Liver (tissue), 3 donors: ENCODE results near the gene NEFH.

ENCODE experiments used
- HNF4A ChIP-seq, 2 donors: conservative IDR thresholded peaks; 2 replicates each; pipeline ENCODE4 v1.6.1; 2016; ENCODE audit warnings: antibody characterized with exemption in 2 of 2, mild to moderate bottlenecking in 2 of 2
- TAF1 ChIP-seq: conservative IDR thresholded peaks from 2 replicates; pipeline ENCODE4 v1.6.1; 2016; ENCODE audit warnings: antibody characterized with exemption, mild to moderate bottlenecking
- YY1 ChIP-seq: IDR thresholded peaks from 2 replicates; pipeline ENCODE4 v1.6.1; 2016; ENCODE audit warnings: antibody characterized with exemption, mild to moderate bottlenecking
- TF ChIP-seq, protein P1 (sequence below): fragments of 150-350 bp; IDR thresholded peaks from 2 replicates; pipeline ENCODE4 v1.5.1; 2017; ENCODE audit warnings: improper control_type of control experiment, low read depth, low read length; ENCODE audit not compliant: missing input control
- TF ChIP-seq, protein P2 (sequence below): IDR thresholded peaks from 2 replicates; pipeline ENCODE4 v1.6.1; 2016; ENCODE audit warnings: antibody characterized with exemption
- TF ChIP-seq, protein P3 (sequence below): IDR thresholded peaks from 2 replicates; pipeline ENCODE4 v1.6.1; 2016; ENCODE audit warnings: antibody characterized with exemption
- TF ChIP-seq, protein P4 (sequence below): IDR thresholded peaks from 2 replicates; pipeline ENCODE4 v1.6.1; 2016; ENCODE audit warnings: antibody characterized with exemption
- donor health status: healthy.
- donor health status: healthy.

DNA sequence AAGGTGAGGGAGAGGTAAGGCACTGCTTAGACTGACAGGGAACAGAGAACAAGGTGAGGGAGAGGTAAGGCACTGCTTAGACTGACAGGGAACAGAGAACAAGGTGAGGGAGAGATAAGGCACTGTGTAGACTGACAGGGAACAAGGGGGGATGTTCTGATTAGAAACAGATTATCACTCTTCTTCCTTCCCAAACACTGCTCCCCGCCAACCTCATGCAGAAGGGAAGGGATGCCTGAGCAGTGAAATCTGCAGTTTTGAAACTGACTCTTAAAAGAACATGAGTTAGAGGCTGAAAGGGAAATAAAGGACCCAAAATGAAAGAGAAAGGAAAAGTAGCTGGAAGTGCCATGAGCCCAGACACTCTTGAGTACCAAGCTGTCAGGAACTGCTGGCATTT lies 29.8 kb downstream of the NEFH start:
- TF ChIP-seq, protein P1, sequence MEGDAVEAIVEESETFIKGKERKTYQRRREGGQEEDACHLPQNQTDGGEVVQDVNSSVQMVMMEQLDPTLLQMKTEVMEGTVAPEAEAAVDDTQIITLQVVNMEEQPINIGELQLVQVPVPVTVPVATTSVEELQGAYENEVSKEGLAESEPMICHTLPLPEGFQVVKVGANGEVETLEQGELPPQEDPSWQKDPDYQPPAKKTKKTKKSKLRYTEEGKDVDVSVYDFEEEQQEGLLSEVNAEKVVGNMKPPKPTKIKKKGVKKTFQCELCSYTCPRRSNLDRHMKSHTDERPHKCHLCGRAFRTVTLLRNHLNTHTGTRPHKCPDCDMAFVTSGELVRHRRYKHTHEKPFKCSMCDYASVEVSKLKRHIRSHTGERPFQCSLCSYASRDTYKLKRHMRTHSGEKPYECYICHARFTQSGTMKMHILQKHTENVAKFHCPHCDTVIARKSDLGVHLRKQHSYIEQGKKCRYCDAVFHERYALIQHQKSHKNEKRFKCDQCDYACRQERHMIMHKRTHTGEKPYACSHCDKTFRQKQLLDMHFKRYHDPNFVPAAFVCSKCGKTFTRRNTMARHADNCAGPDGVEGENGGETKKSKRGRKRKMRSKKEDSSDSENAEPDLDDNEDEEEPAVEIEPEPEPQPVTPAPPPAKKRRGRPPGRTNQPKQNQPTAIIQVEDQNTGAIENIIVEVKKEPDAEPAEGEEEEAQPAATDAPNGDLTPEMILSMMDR: no peak
- TF ChIP-seq HNF4A (conservative IDR thresholded peaks at IDR 0.05) (no peak), TAF1 (no peak), YY1 (no peak)
- TF ChIP-seq, protein P2, sequence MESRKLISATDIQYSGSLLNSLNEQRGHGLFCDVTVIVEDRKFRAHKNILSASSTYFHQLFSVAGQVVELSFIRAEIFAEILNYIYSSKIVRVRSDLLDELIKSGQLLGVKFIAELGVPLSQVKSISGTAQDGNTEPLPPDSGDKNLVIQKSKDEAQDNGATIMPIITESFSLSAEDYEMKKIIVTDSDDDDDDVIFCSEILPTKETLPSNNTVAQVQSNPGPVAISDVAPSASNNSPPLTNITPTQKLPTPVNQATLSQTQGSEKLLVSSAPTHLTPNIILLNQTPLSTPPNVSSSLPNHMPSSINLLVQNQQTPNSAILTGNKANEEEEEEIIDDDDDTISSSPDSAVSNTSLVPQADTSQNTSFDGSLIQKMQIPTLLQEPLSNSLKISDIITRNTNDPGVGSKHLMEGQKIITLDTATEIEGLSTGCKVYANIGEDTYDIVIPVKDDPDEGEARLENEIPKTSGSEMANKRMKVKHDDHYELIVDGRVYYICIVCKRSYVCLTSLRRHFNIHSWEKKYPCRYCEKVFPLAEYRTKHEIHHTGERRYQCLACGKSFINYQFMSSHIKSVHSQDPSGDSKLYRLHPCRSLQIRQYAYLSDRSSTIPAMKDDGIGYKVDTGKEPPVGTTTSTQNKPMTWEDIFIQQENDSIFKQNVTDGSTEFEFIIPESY: no peak
- TF ChIP-seq, protein P3, sequence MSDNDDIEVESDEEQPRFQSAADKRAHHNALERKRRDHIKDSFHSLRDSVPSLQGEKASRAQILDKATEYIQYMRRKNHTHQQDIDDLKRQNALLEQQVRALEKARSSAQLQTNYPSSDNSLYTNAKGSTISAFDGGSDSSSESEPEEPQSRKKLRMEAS: no peak
- TF ChIP-seq, protein P4, sequence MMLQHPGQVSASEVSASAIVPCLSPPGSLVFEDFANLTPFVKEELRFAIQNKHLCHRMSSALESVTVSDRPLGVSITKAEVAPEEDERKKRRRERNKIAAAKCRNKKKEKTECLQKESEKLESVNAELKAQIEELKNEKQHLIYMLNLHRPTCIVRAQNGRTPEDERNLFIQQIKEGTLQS: no peak
